ENCODE data around the gene ALX4.
A peak's percentile ranks its signal among the peaks of the same experiment; 100 is the strongest.

Gene ALX4

GRCh38 chr11:44286268-44286880 is 23.6 kb downstream of the ALX4 start:
- H2BK5ac ChIP-seq (ENCODE audit: low read length): no peak overlapping the region
- H4K5ac ChIP-seq (ENCODE audit: low read length): peak overlapping the region; percentile 8
- no peak overlapping the region for H4K8ac ChIP-seq (ENCODE audit: low read depth, low read length)
- H3K56ac ChIP-seq (ENCODE audit: low read length): peak overlapping the region; percentile 35
- H2BK120ac ChIP-seq (ENCODE audit: low read depth, low read length): no peak overlapping the region
- no peak overlapping the region for H2AK5ac ChIP-seq (ENCODE audit: low read length)
- no peak overlapping the region for H3K27ac ChIP-seq (ENCODE audit: low read depth, low read length)
- no peak overlapping the region for H3K18ac ChIP-seq (ENCODE audit: low read length)
- WGBS (ENCODE audit: extremely low coverage, insufficient coverage, low lambda C conversion rate): no CpG with 5 or more reads among the region's 10 CpGs
- H3K4me3 ChIP-seq (ENCODE audit: low read length): no peak overlapping the region
- H3K79me2 ChIP-seq (ENCODE audit: control insufficient read depth, insufficient read depth, low read length): no peaks in the 10 kb centered on the region
- H3K4me2 ChIP-seq (ENCODE audit: low read length): no peak overlapping the region
- no peak overlapping the region for H3K4ac ChIP-seq (ENCODE audit: low read depth, low read length)
- H3K36me3 ChIP-seq (ENCODE audit: control insufficient read depth, insufficient read depth, low read length): no peaks in the 10 kb centered on the region
- no peak overlapping the region for H3K9ac ChIP-seq (ENCODE audit: low read length)
- H3K79me1 ChIP-seq (ENCODE audit: low read length): no peaks in the 10 kb centered on the region
- H2BK15ac ChIP-seq (replicated peaks; ENCODE audit: low read depth): no peak overlapping the region
- peak; percentile 90 for DNase-seq
- no peaks in the 10 kb centered on the region for H3K27me3 ChIP-seq (ENCODE audit: insufficient read depth, low read length, poor library complexity)
- H3K23ac ChIP-seq (ENCODE audit: low read length): no peak overlapping the region
- no peaks in the 10 kb centered on the region for H3K4me1 ChIP-seq (ENCODE audit: control insufficient read depth, low read depth, low read length)

GRCh38 chr11:44285756-44286155 is 24.2 kb downstream of the ALX4 start:
- peak; percentile 49 for DNase-seq
- Histone ChIP-seq H2BK5ac (ENCODE audit: low read length) (no peak overlapping the region), H2BK15ac (replicated peaks; ENCODE audit: low read depth) (no peak overlapping the region), H3K27me3 (ENCODE audit: insufficient read depth, low read length, poor library complexity) (no peaks in the 10 kb centered on the region), H3K9ac (ENCODE audit: low read length) (no peak overlapping the region), H3K18ac (ENCODE audit: low read length) (no peak overlapping the region), H4K8ac (ENCODE audit: low read depth, low read length) (no peak overlapping the region), H3K79me1 (ENCODE audit: low read length) (no peaks in the 10 kb centered on the region), H3K4ac (ENCODE audit: low read depth, low read length) (no peak overlapping the region), H3K56ac (ENCODE audit: low read length) (peak overlapping the region; percentile 62), H2BK120ac (ENCODE audit: low read depth, low read length) (no peak overlapping the region), H3K79me2 (ENCODE audit: control insufficient read depth, insufficient read depth, low read length) (no peaks in the 10 kb centered on the region), H3K23ac (ENCODE audit: low read length) (no peak overlapping the region), H3K36me3 (ENCODE audit: control insufficient read depth, insufficient read depth, low read length) (no peaks in the 10 kb centered on the region), H4K5ac (ENCODE audit: low read length) (peak overlapping the region; percentile 8), H3K4me3 (ENCODE audit: low read length) (no peak overlapping the region), H3K4me1 (ENCODE audit: control insufficient read depth, low read depth, low read length) (no peaks in the 10 kb centered on the region), H3K4me2 (ENCODE audit: low read length) (no peak overlapping the region), H3K27ac (ENCODE audit: low read depth, low read length) (no peak overlapping the region), H2AK5ac (ENCODE audit: low read length) (no peak overlapping the region)
- WGBS (ENCODE audit: extremely low coverage, insufficient coverage, low lambda C conversion rate): no CpG with 5 or more reads among the region's 2 CpGs

- Histone ChIP-seq H3K4me3 (ENCODE audit: low read length) (no peak overlapping the region), H3K9ac (ENCODE audit: low read length) (no peak overlapping the region), H3K36me3 (ENCODE audit: control insufficient read depth, insufficient read depth, low read length) (no peaks in the 10 kb centered on the region), H2AK5ac (ENCODE audit: low read length) (no peak overlapping the region), H4K8ac (ENCODE audit: low read depth, low read length) (no peak overlapping the region), H2BK15ac (replicated peaks; ENCODE audit: low read depth) (no peak overlapping the region), H2BK5ac (ENCODE audit: low read length) (no peak overlapping the region), H3K18ac (ENCODE audit: low read length) (no peak overlapping the region), H3K23ac (ENCODE audit: low read length) (no peak overlapping the region), H3K56ac (ENCODE audit: low read length) (no peak overlapping the region), H3K4me1 (ENCODE audit: control insufficient read depth, low read depth, low read length) (no peaks in the 10 kb centered on the region), H3K4ac (ENCODE audit: low read depth, low read length) (no peak overlapping the region), H3K79me2 (ENCODE audit: control insufficient read depth, insufficient read depth, low read length) (no peaks in the 10 kb centered on the region), H3K27me3 (ENCODE audit: insufficient read depth, low read length, poor library complexity) (no peaks in the 10 kb centered on the region), H2BK120ac (ENCODE audit: low read depth, low read length) (no peak overlapping the region), H4K5ac (ENCODE audit: low read length) (no peak overlapping the region), H3K79me1 (ENCODE audit: low read length) (no peaks in the 10 kb centered on the region), H3K27ac (ENCODE audit: low read depth, low read length) (no peak overlapping the region), H3K4me2 (ENCODE audit: low read length) (no peak overlapping the region)
- WGBS (ENCODE audit: extremely low coverage, insufficient coverage, low lambda C conversion rate): no CpG with 5 or more reads among the region's 5 CpGs
- no peak for DNase-seq
Measured at GRCh38 chr11:44282620-44283019, 27.3 kb downstream of the ALX4 start.

- WGBS (ENCODE audit: extremely low coverage, insufficient coverage, low lambda C conversion rate): no CpG with 5 or more reads among the region's 9 CpGs
- H3K27ac ChIP-seq (ENCODE audit: low read depth, low read length): no peak overlapping the region
- no peak overlapping the region for H2AK5ac ChIP-seq (ENCODE audit: low read length)
- no peak overlapping the region for H3K9ac ChIP-seq (ENCODE audit: low read length)
- H3K18ac ChIP-seq (ENCODE audit: low read length): no peak overlapping the region
- no peak for DNase-seq
- H3K4me1 ChIP-seq (ENCODE audit: control insufficient read depth, low read depth, low read length): no peaks in the 10 kb centered on the region
- H3K4me2 ChIP-seq (ENCODE audit: low read length): no peak overlapping the region
- H4K8ac ChIP-seq (ENCODE audit: low read depth, low read length): no peak overlapping the region
- no peaks in the 10 kb centered on the region for H3K27me3 ChIP-seq (ENCODE audit: insufficient read depth, low read length, poor library complexity)
- no peak overlapping the region for H4K5ac ChIP-seq (ENCODE audit: low read length)
- no peak overlapping the region for H3K56ac ChIP-seq (ENCODE audit: low read length)
- no peak overlapping the region for H3K4ac ChIP-seq (ENCODE audit: low read depth, low read length)
- no peak overlapping the region for H2BK5ac ChIP-seq (ENCODE audit: low read length)
- H3K4me3 ChIP-seq (ENCODE audit: low read length): no peak overlapping the region
- H3K79me1 ChIP-seq (ENCODE audit: low read length): no peaks in the 10 kb centered on the region
- no peaks in the 10 kb centered on the region for H3K79me2 ChIP-seq (ENCODE audit: control insufficient read depth, insufficient read depth, low read length)
- H2BK120ac ChIP-seq (ENCODE audit: low read depth, low read length): no peak overlapping the region
- no peaks in the 10 kb centered on the region for H3K36me3 ChIP-seq (ENCODE audit: control insufficient read depth, insufficient read depth, low read length)
- H2BK15ac ChIP-seq (replicated peaks; ENCODE audit: low read depth): no peak overlapping the region
- no peak overlapping the region for H3K23ac ChIP-seq (ENCODE audit: low read length)
Measured at GRCh38 chr11:44281151-44281550, 28.8 kb downstream of the ALX4 start.

- Histone ChIP-seq H4K8ac (ENCODE audit: low read depth, low read length) (no peak overlapping the region), H3K4me2 (ENCODE audit: low read length) (no peak overlapping the region), H2BK120ac (ENCODE audit: low read depth, low read length) (no peak overlapping the region), H3K27ac (ENCODE audit: low read depth, low read length) (no peak overlapping the region), H2BK5ac (ENCODE audit: low read length) (no peak overlapping the region), H3K36me3 (ENCODE audit: control insufficient read depth, insufficient read depth, low read length) (no peaks in the 10 kb centered on the region), H4K5ac (ENCODE audit: low read length) (no peak overlapping the region), H3K4ac (ENCODE audit: low read depth, low read length) (no peak overlapping the region), H3K79me1 (ENCODE audit: low read length) (no peaks in the 10 kb centered on the region), H3K27me3 (ENCODE audit: insufficient read depth, low read length, poor library complexity) (no peaks in the 10 kb centered on the region), H3K79me2 (ENCODE audit: control insufficient read depth, insufficient read depth, low read length) (no peaks in the 10 kb centered on the region), H3K18ac (ENCODE audit: low read length) (no peak overlapping the region), H3K23ac (ENCODE audit: low read length) (no peak overlapping the region), H2BK15ac (replicated peaks; ENCODE audit: low read depth) (no peak overlapping the region), H3K9ac (ENCODE audit: low read length) (no peak overlapping the region), H2AK5ac (ENCODE audit: low read length) (no peak overlapping the region), H3K4me3 (ENCODE audit: low read length) (no peak overlapping the region), H3K56ac (ENCODE audit: low read length) (no peak overlapping the region), H3K4me1 (ENCODE audit: control insufficient read depth, low read depth, low read length) (no peaks in the 10 kb centered on the region)
- no CpG with 5 or more reads among the region's 7 CpGs for WGBS (ENCODE audit: extremely low coverage, insufficient coverage, low lambda C conversion rate)
- no peak for DNase-seq
Measured at GRCh38 chr11:44280257-44280656, 29.7 kb downstream of the ALX4 start.

GRCh38 chr11:44279483-44279882 is 30.5 kb downstream of the ALX4 start:
- H2BK5ac ChIP-seq (ENCODE audit: low read length): no peak overlapping the region
- no peak overlapping the region for H3K9ac ChIP-seq (ENCODE audit: low read length)
- no peak overlapping the region for H4K5ac ChIP-seq (ENCODE audit: low read length)
- no peak overlapping the region for H3K23ac ChIP-seq (ENCODE audit: low read length)
- no peak overlapping the region for H3K4me2 ChIP-seq (ENCODE audit: low read length)
- H3K36me3 ChIP-seq (ENCODE audit: control insufficient read depth, insufficient read depth, low read length): no peaks in the 10 kb centered on the region
- H3K18ac ChIP-seq (ENCODE audit: low read length): no peak overlapping the region
- H3K4me3 ChIP-seq (ENCODE audit: low read length): no peak overlapping the region
- no peaks in the 10 kb centered on the region for H3K4me1 ChIP-seq (ENCODE audit: control insufficient read depth, low read depth, low read length)
- H4K8ac ChIP-seq (ENCODE audit: low read depth, low read length): no peak overlapping the region
- no peaks in the 10 kb centered on the region for H3K79me1 ChIP-seq (ENCODE audit: low read length)
- no peaks in the 10 kb centered on the region for H3K27me3 ChIP-seq (ENCODE audit: insufficient read depth, low read length, poor library complexity)
- H3K56ac ChIP-seq (ENCODE audit: low read length): no peak overlapping the region
- no peak overlapping the region for H3K27ac ChIP-seq (ENCODE audit: low read depth, low read length)
- no peak overlapping the region for H2AK5ac ChIP-seq (ENCODE audit: low read length)
- no peak overlapping the region for H2BK15ac ChIP-seq (replicated peaks; ENCODE audit: low read depth)
- H2BK120ac ChIP-seq (ENCODE audit: low read depth, low read length): no peak overlapping the region
- no peak overlapping the region for H3K4ac ChIP-seq (ENCODE audit: low read depth, low read length)
- no peak for DNase-seq
- WGBS (ENCODE audit: extremely low coverage, insufficient coverage, low lambda C conversion rate): no CpG with 5 or more reads among the region's 6 CpGs
- H3K79me2 ChIP-seq (ENCODE audit: control insufficient read depth, insufficient read depth, low read length): no peaks in the 10 kb centered on the region
